Measurements from ENCODE around the gene KRTAP5-3.

KRTAP5-3 gene

DNA sequence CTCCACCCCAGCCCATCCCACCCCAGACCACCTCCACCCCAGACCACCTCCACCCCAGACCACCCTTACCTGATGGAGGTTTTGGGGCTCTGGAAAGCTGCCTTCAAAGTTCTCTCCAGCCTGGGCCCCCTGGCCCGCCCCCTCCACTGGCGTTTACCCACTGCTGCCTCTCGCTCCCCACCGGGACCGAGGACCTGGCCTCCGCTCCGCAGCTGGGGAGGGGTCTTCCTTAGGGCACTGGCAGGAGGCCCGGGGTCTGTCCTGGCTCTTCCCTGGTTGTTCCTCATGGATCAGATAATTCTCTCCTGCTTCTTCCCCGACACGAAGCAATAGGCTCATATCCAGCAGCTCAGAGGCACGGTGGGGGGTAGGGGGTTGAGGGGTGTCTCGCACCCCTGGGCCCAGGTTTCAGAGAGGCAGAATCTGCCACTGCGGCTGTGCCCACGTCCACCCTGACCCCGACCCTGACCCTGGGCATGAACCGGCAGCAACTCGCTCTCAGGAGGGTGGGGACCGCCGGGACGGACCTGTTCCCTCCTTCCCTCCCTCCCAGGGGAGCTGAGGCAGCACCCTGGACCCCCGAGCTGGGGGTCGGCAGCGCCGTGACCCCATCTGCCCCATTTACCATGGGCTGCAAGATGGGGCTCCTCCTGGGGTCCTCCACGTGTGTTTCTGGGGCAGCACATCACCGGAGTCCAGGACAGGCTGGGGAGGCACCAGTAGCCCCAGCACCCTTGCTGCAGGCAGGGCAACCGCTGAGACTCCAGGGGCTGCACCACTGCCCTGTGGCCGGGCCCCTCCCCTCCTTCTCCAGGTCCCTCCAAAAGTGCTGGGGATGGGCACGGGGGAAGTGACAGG is 34.3 kb upstream of the KRTAP5-3 start:
- DNase-seq (ENCODE audit: low read depth), result no peak

- DNase-seq (ENCODE audit: low read depth), result no peak
Measured at GRCh38 chr11:1641096-1641495, 32.8 kb upstream of the KRTAP5-3 start.

GRCh38 chr11:1640076-1640946 is 32.0 kb upstream of the KRTAP5-3 start:
- DNase-seq (ENCODE audit: low read depth), result no peak

GRCh38 chr11:1639666-1640065 is 31.4 kb upstream of the KRTAP5-3 start:
- DNase-seq (ENCODE audit: low read depth), result no peak

DNA sequence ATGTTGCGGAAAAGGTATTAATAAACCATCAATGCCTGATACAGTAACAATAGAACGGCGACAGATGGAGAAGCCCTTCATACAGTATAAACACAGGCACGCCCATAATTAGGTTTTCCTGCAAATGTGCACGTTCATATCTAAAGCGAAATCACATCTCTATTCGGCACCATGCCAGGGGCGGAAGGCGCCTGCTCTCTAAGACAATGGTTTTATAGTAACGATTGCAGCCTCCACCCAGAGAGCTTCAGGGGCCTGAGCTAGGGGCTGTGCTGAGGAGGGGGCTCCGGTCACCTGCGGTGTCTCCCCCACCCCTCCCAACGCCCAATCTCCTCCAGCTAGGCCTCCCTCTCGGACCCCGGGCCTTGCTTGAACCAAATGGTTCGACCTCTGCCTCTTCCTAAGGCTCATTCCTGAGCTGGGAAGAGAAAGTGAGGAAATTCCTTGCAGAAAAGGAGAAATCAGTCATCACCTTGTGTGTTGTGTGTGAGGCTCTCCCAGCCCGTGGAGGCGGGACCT is 30.9 kb upstream of the KRTAP5-3 start:
- DNase-seq (ENCODE audit: low read depth), result no peak

DNA sequence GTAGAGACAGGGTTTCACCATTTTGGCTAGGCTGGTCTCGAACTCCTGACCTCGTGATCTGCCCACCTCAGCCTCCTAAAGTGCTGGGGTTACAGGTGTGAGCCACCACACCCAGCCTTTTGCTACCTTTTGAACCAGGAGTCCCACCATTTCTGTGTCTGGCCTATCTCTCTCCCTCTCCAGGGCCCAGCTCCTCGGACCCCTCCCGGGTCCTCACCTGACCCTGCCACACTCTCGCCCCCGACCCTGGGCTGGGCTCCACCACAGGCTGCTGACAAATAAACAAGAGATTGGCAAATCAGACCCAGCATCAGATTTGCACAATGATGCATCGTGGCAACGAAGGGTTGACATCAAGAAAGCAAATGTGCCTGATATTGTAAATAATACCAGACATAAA is 30.1 kb upstream of the KRTAP5-3 start:
- no peak for DNase-seq (ENCODE audit: low read depth)

- no peak for DNase-seq (ENCODE audit: low read depth)
Measured at GRCh38 chr11:1637628-1638027, 29.4 kb upstream of the KRTAP5-3 start.

DNA sequence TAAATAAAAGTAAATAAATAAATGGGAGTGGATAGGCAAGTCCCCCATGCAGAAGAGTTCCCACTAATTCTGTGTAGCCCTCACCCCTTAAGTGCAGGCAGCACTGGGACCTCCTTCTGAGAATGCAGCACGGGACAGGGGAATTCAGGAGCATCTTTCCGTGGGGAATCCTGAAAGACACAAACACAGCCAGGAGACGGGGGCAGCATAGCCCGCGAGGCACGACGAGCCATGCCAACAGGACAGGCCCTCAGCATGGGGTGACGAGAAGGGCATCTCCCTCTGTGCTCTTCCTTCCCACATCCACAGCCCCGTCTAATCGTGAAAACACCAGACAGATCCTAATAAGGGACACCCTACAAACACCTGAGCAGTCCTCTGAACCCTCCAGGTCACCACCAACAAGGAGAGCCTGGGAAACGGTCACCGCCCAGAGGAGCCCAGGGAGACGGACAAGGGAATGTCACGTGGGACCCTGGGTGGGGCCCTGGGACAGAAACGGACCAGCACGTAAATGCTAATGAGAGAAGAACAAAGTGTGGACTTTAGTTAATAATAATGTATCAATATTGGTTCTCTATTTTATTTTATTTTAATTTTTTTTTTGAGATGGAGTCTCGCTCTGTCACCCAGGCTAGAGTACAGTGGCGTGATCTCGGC is 28.2 kb upstream of the KRTAP5-3 start:
- no peak for DNase-seq (ENCODE audit: low read depth)

- DNase-seq (ENCODE audit: low read depth), result no peak
Measured at GRCh38 chr11:1633864-1634263, 25.6 kb upstream of the KRTAP5-3 start.

DNA sequence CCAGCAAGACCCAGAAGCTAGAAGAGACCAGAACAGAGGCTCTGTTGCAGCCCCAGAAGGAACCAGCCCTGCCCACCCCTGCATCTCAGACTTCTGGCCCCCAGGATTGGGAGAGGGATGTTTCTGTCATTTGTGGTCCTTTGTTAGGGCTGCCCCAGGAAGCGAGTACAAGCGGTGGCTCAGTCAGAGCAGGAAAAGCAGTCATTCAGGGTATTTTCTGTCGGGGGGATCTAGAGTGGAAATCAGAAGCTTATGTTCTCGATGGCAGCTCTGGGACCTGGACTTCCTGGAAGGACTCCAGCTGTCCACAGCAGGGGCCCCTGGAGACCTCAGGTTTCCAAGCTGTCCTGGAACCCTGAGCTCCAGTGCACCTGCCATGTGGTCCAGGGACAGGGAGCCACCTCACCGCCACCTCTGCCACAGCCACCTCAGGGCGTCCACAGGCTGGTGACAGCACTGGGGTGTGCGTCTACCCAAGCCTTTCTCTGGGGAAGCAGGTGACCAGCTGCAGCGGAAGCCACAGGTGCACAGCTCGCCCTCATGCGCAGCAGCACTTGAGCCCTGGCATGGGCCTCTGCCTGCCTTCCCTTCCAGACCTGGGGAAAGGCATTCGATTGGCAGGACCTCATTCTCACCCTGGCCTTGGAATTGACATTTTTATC is 23.9 kb upstream of the KRTAP5-3 start:
- no peak for DNase-seq (ENCODE audit: low read depth)

DNA sequence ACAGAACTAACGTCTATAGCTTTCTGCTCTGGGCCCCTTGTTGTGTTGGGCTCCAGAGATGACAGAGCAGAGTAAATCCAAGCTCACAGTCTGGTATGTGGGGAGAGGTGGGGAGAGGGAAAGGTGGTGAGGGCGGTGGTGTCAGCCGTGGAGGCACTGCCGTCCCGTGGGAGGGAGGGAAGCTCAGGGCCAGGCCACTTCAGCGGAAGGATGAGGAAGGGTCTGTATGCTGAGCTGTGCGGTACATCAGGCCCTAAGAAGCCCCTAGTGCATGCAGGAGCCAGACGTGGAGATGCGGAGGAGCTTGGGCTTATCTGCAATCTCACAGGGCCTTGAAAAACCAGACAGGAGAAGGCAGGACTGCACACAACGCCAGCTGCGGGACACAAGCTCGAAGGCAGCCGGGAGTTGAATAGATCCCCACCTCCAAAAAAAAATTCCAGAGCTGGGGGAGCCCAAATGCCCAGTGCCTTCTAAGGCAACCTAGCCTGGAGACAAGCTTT is 22.9 kb upstream of the KRTAP5-3 start:
- DNase-seq (ENCODE audit: low read depth), result no peak

- no peak for DNase-seq (ENCODE audit: low read depth)
Measured at GRCh38 chr11:1630271-1630670, 22.0 kb upstream of the KRTAP5-3 start.

DNA sequence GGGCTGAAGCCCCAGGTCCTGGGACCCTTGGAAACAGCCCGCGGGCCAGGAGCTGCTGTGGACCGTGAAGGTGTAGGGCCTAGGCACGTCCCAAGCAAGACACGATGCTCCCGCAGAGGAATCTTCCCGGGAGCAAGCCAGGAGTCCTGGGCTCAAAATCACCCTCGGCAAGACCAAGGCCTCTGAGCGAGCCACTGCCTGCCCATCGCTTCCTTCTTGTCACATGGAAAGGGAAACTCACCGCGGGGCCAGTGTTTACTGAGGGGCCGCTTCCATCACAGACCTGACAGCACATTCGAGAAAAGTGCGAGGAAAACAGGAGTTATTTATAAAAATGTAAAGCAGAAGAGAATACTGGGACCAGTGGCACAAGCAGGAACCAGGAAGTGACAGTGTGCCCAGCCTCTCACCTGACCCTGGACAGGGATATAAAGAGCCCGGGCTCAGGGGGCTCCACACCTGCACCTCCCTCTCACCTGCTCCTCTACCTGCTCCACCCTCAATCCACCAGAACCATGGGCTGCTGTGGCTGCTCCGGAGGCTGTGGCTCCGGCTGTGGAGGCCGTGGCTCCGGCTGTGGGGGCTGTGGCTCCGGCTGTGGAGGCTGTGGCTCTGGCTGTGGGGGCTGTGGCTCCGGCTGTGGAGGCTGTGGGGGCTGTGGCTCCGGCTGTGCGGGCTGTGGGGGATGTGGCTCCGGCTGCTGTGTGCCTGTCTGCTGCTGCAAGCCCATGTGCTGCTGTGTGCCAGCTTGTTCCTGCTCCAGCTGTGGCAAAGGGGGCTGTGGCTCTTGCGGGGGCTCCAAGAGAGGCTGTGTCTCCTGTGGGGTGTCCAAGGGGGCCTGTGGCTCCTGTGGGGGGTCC is 21.3 kb upstream of the KRTAP5-3 start, which contains the start of gene KRTAP5-5:
KRTAP5-5 (plus strand) TSS at position 450 of the 860 bp plus-strand sequence; CDS start at position 516, 66 bp downstream.
- DNase-seq (ENCODE audit: low read depth), result no peak

GRCh38 chr11:1628506-1629325 is 20.5 kb upstream of the KRTAP5-3 start:
- no peak for DNase-seq (ENCODE audit: low read depth)

DNA sequence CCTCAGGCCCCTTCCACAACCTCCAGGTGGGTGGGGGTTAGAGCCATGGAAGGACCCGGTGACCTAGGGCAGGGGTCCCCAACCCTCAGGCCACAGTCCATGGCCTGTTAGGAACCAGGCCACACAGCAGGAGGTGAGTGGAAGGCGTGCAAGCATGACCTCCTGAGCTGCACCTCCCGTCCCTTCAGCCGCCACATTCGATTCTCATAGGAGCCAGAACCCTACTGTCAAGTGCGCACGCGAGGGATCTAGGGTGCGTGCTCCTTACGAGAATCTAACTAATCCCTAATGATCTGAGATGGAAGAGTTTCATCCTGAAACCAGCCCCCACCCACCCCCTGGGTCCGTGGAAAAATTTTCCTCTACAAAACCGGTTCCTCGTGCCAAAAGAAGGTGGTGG is 17.3 kb upstream of the KRTAP5-3 start:
- no peak for DNase-seq (ENCODE audit: low read depth)

DNA sequence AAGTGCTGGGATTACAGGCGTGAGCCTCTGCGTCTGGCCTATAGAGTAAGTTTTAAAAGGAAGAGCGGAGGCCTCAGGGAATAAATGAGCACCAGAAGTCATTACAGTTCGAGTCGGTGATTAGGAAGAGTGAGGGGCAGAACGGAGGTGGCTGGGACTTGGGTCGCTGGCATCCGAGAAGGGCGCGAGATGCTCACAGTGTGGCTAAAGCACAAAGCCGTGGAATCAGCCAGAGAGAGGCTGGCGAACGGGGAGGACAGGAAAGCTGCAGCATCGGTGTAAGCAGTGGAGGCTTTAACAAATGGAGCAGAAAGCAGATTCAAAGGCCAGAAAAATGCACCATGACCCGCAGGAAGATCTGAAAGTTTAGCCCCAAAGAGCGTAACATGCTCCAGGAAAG is 16.4 kb upstream of the KRTAP5-3 start:
- DNase-seq (ENCODE audit: low read depth), result no peak

DNA sequence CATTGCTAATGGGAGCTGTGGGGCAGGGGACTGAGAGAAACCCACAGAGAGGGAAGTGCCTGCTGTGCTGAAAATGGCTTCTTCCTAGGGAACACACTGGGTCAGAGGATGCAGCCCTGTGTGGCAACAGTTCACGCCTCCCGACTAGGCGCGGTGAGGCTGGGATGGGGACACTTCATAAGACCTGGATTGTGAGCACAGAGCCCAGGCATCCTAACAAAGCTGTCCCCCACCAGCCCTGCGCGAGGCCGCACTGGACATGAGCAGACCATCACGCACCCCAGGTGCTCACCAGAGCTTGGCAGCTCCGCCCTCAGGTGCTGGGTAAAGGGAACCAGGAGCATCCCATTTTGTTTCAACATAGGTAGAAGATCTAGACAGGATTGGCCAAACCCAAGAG is 15.5 kb upstream of the KRTAP5-3 start:
- no peak for DNase-seq (ENCODE audit: low read depth)

DNA sequence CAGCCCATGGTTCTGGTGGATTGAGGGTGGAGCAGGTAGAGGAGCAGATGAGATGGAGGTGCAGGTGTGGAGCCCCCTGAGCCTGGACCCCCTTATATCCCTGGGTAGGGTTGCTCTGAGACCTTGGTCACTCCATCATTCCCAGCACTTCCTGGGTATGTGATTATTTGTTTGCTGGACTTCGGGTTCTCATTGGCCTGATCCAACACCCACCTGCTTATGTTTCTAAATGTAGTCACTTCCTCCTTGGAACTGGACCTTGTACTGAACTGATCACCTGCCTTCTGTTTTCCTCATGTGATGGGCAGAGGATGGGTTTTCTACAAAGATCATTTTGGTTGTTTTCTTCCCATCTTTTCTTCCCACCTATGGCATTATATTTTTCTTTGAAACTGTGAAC is 13.8 kb upstream of the KRTAP5-3 start, which contains the start of gene KRTAP5-4:
KRTAP5-4 (minus strand) TSS at position 53 of the 400 bp plus-strand sequence; CDS start at position 8, 45 bp downstream.
- DNase-seq (ENCODE audit: low read depth), result no peak

DNA sequence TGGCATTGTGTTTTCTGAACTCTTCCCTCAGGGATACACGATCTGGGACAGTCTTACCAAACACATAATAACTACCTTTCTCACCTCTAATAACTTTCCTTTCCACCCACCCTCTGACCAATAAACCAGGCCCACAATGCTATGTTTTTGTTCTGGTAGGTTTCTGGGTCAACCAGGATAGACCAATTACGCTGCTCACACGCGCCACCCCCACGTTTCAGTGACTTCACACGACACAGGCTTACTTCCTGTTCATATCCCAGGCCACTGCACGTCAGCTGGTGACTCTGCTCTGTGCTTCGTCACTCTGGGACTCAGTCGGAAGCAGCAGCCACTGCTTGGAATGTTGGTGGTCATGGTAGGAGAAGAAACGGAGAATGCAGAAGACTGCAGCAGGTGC is 11.2 kb upstream of the KRTAP5-3 start:
- DNase-seq (ENCODE audit: low read depth), result no peak
